VCaP (cell line): Measurements from ENCODE around the gene ZSCAN20.
A peak's percentile ranks its signal among the peaks of the same experiment; 100 is the strongest.

ENCODE experiments used
- H3K27ac ChIP-seq: fragments of 450-650 bp; 2 replicates; pipeline ENCODE4 v1.5.1; 2017
- TF ChIP-seq, protein P1 (sequence below): fragments of 450-650 bp; conservative IDR thresholded peaks from 2 replicates; pipeline ENCODE4 v1.5.1; 2017; ENCODE audit warnings: mild to moderate bottlenecking, moderate library complexity

The ZSCAN20 gene

DNA sequence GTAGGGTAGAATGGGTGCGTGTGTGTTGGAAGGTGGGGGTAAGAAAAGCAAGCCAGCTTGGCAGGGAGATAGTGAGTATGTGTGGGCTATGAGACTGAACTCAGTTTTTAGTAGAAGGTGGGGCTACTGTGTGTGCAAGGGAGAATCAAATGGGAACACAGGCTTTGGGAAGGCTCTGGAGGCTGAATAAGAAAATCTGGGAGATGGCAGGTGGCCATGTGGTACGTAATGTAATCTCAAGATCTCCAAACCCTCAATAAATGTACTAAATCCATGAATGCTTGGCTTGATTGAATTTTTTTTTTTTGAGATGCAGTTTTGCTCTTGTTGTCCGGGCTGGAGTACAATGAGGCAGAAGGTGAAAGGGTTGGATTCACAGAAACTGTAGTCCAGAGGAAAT, 3.5 kb upstream of the ZSCAN20 start:
- no peak overlapping the region for H3K27ac ChIP-seq
- TF ChIP-seq, protein P1, sequence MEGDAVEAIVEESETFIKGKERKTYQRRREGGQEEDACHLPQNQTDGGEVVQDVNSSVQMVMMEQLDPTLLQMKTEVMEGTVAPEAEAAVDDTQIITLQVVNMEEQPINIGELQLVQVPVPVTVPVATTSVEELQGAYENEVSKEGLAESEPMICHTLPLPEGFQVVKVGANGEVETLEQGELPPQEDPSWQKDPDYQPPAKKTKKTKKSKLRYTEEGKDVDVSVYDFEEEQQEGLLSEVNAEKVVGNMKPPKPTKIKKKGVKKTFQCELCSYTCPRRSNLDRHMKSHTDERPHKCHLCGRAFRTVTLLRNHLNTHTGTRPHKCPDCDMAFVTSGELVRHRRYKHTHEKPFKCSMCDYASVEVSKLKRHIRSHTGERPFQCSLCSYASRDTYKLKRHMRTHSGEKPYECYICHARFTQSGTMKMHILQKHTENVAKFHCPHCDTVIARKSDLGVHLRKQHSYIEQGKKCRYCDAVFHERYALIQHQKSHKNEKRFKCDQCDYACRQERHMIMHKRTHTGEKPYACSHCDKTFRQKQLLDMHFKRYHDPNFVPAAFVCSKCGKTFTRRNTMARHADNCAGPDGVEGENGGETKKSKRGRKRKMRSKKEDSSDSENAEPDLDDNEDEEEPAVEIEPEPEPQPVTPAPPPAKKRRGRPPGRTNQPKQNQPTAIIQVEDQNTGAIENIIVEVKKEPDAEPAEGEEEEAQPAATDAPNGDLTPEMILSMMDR, result no peak

DNA sequence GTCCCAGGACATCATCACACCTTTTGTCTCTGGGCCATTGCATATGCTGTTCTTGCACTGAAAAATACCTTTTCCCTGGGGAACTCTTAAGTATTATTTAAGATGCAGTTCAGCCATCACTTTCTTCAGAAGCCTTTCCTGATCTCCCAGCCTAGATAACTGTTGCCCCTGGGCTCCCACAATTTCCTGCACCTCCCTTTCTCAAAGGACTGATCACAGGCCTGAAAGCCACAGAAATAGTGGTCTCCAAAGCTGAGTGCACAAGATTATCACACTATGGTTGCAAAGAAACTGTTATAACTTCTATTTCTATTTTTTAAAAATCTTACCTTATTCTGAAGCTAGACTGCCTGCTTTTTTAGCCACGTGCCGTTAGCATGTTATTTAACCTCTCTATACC, 2.8 kb upstream of the ZSCAN20 start:
- TF ChIP-seq, protein P1, result no peak
- peak overlapping the region; percentile 60 for H3K27ac ChIP-seq

DNA sequence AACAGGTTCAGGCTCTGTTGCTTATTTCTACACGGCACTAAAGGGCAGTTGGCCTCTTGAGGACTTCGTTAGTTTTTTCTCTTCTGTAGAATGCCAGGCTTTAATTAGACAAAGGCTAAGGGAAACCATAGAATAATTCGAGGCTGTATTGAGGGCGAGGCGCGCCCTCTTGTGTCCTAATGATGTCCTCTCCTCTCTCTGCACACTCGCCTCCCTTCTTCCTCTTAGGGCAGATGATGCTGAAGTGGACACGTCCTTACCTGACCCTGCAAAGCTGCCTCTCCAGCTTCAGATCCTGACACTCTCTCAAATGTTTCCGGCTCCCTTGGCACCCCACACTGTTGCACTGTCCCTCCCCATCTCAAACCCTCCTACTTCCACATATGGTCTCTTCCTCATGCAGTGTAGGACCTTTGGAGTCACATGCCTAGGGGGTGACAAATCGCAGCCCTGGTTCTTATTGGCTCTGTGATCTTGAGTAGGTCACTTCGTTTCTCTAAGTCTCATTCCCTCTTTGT, 1.9 kb upstream of the ZSCAN20 start:
- H3K27ac ChIP-seq, result peak overlapping the region; percentile 60
- TF ChIP-seq, protein P1, result peak; percentile 89

DNA sequence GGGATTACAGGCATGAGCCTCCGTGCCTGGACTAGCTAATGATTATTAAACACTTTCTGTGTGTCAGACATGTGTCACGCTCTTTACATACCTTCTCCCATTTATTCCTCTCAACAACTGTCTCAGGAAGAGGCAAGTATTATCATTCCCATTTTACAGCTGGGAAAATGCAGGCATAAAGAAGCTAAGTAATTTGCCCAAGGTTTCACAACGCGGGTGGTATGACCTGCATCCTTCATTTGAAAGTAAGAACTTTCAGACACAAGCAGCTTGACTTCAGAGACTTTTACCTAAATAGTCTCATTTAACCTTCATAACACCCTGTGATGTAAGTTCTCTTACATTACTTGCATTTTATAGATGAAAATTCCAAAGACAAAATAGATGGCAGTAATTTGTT, 1.0 kb upstream of the ZSCAN20 start:
- peak overlapping the region; percentile 60 for H3K27ac ChIP-seq
- TF ChIP-seq, protein P1, result no peak

DNA sequence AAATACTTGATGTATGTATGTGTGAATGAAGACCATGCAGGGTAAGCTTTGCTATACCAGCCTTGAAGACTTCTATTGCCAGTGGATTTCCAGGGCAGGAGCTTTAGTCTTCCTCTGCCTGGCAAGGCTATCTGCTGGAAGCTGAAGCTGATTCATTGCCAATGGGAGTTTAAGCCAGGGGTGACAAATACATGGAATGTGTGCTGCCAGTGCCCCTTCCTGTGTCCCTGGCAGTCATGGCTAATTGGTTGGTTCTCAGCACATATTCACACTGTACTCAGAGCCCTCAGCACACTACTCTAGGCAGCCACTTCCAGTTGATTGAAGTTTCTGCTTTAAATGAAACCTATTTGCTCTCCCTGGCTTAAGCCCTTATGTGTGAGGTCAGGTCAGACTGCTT, 1.5 kb downstream of the ZSCAN20 start:
- H3K27ac ChIP-seq, result no peak overlapping the region
- TF ChIP-seq, protein P1, result no peak

DNA sequence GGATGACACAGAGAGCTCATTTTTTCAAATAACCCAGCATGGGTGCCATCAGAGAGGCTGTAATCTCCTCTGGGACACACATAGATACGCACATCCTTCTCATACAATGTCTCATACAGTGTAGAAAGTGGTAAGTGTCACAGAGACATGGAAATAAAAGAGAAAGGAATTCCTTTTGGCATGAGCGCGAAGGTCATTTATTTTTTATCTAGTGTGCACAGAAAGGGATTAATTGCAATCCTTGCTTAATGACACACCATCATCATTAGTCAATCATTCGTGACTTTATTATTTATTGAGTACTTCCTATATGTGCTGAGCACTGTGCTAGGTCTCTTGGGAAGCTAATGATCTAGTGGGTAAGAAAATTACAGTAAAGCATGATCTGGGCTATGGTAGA, 5.0 kb downstream of the ZSCAN20 start:
- H3K27ac ChIP-seq, result no peak overlapping the region
- TF ChIP-seq, protein P1, result no peak

DNA sequence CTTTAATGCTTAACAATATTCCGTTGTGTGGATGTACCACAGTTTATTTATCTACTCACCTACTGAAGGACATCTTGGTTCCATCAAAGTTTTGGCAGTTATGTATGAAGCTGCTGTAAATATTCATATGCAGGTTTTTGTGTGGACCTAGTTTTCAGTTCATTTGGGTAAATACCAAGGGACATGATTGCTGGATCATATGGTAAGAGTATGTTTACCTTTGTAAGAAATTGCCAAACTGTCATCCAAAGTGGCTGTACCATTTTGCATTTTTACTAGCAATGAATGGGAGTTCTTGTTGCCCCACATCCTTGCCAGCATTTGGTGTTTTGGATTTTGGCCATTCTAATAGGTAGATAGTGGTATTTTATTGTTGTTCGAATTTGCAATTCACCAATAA, 10.0 kb downstream of the ZSCAN20 start:
- no peak overlapping the region for H3K27ac ChIP-seq
- TF ChIP-seq, protein P1, result no peak
